GM20431 (cell line): ENCODE measurements around the gene STARD3NL.
"Not testable (repeated sequence)": the region's sequence is repeated elsewhere in the genome, so short reads cannot be mapped to it uniquely, and the experiment has no call there.

ENCODE experiments used
- in situ Hi-C: fragments of 300-500 bp; cut with MseI, MboI; formaldehyde crosslinking; loops from one replicate; pipeline ENCODE4 v1.15.0; 2020; ENCODE audit warnings: low sequenced_read_pairs; ENCODE audit not compliant: unreplicated experiment

Gene STARD3NL

GRCh38 chr7:38257350-38257677 lies 79.3 kb downstream of the STARD3NL start:
- in situ Hi-C loops = no loop called here

GRCh38 chr7:38259157-38259556 lies 81.1 kb downstream of the STARD3NL start:
- in situ Hi-C loops = not testable (repeated sequence)

- in situ Hi-C loops = not testable (repeated sequence)
These were observed 83.6 kb downstream of the STARD3NL start for GRCh38 chr7:38261601-38262000.

GRCh38 chr7:38262026-38262425 lies 84.0 kb downstream of the STARD3NL start:
- in situ Hi-C loops = not testable (repeated sequence)

GRCh38 chr7:38262545-38262944 lies 84.5 kb downstream of the STARD3NL start:
- in situ Hi-C loops = no loop called here

GRCh38 chr7:38263274-38263673 lies 85.2 kb downstream of the STARD3NL start:
- in situ Hi-C loops = not testable (repeated sequence)

GRCh38 chr7:38264602-38265001 lies 86.6 kb downstream of the STARD3NL start:
- in situ Hi-C loops = not testable (repeated sequence)

GRCh38 chr7:38265958-38266357 lies 87.9 kb downstream of the STARD3NL start:
- in situ Hi-C loops = not testable (repeated sequence)

GRCh38 chr7:38269704-38270346 lies 91.8 kb downstream of the STARD3NL start:
- in situ Hi-C loops = not testable (repeated sequence)

- in situ Hi-C loops = not testable (repeated sequence)
These were observed 92.4 kb downstream of the STARD3NL start for GRCh38 chr7:38270405-38270804.

- in situ Hi-C loops = no loop called here
These were observed 95.4 kb downstream of the STARD3NL start, which contains the start of gene TARP for GRCh38 chr7:38273286-38273995. Gene TARP, minus strand, starts transcription at chr7:38273636.

GRCh38 chr7:38274486-38274885 lies 96.4 kb downstream of the STARD3NL start:
- in situ Hi-C loops = no loop called here

- in situ Hi-C loops = no loop called here
These were observed 97.0 kb downstream of the STARD3NL start for GRCh38 chr7:38274927-38275620.

- in situ Hi-C loops = no loop called here
These were observed 98.2 kb downstream of the STARD3NL start for GRCh38 chr7:38276096-38276877.

GRCh38 chr7:38280000-38280399 lies 102.0 kb downstream of the STARD3NL start:
- in situ Hi-C loops = no loop called here
